LNCaP clone FGC (cell line): ENCODE measurements around the gene MRPL16.
"Not testable (repeated sequence)": the region's sequence is repeated elsewhere in the genome, so short reads cannot be mapped to it uniquely, and the experiment has no call there.

Experiments used
- DNase-seq: peaks from one replicate; pipeline ENCODE4 v3.0.0-alpha.2; 2011; ENCODE audit warnings: low read depth
- H3K4me3 ChIP-seq: 2 replicates; pipeline ENCODE4 v1.5.1; 2011; ENCODE audit warnings: mild to moderate bottlenecking, low read depth, low read length, control low read depth
- TF ChIP-seq, protein P1 (sequence below): IDR thresholded peaks from 2 replicates; pipeline ENCODE4 v1.5.1; 2012; ENCODE audit warnings: mild to moderate bottlenecking; ENCODE audit not compliant: control insufficient read depth, insufficient read depth; ENCODE audit errors: extremely low read depth

MRPL16 gene

DNA sequence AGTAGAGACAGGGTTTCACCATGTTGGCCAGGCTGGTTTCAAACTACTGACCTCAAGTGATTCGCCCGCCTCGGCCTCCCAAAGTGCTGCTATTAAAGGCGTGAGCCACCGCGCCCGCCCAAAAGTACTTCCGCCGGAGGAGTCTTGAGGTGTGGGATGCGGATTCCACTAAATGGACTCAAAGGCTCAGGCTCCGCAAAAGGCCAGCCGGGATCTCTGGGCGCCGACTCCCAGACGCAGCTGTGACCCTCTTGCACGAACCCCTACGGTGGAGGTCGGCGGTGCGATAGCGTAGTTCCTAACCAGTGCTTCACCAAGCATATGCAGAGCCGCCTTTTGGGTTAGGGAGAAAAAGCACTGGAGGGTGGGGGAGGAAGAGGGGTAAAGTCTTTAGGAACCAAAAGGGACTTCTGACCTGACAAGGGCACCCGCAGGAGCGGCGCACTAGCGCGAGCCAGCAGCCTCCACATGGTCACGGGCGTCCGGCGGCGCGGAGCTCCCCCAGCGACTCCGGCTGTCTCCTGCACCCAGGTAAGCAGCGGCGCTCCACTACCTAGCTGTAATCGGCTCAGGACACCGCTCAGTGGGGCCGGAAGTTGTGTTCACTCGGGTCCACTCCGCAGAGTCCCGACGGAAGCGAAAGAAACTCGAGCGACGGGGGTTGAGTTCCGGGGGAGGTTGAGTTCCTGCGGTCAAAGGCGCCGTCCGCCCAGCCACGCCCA, at the start of gene MRPL16:
MRPL16 (minus strand) TSS at position 590 of the 722 bp plus-strand sequence; CDS start at position 470, 120 bp downstream.
- TF ChIP-seq, protein P1, sequence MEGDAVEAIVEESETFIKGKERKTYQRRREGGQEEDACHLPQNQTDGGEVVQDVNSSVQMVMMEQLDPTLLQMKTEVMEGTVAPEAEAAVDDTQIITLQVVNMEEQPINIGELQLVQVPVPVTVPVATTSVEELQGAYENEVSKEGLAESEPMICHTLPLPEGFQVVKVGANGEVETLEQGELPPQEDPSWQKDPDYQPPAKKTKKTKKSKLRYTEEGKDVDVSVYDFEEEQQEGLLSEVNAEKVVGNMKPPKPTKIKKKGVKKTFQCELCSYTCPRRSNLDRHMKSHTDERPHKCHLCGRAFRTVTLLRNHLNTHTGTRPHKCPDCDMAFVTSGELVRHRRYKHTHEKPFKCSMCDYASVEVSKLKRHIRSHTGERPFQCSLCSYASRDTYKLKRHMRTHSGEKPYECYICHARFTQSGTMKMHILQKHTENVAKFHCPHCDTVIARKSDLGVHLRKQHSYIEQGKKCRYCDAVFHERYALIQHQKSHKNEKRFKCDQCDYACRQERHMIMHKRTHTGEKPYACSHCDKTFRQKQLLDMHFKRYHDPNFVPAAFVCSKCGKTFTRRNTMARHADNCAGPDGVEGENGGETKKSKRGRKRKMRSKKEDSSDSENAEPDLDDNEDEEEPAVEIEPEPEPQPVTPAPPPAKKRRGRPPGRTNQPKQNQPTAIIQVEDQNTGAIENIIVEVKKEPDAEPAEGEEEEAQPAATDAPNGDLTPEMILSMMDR, result peak; percentile 34
- peak within 1 kb of the TSS; percentile 89 for H3K4me3 ChIP-seq
- peak; percentile 87 for DNase-seq

DNA sequence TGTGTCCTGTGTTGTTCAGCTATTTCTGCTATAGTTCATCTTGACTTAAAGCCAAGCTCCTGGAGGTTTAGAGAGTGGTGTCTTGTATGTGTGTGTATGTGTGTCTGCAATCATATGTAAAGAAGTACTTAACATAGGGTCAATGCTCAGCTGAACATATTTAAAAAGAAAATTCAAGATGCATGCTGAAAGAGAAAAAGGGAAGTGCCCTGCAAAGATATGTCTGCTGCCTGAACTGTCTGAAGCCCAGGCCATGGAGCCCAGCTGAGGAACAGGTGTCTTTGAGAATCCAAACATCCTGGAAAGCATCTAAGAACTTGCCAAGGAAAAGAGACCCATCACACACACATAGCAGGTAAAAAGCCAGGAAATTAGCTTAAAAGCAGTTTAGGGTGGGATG, 49.1 kb upstream of the MRPL16 start:
- no peak overlapping the region for H3K4me3 ChIP-seq
- DNase-seq, result no peak
- TF ChIP-seq, protein P1, result no peak

DNA sequence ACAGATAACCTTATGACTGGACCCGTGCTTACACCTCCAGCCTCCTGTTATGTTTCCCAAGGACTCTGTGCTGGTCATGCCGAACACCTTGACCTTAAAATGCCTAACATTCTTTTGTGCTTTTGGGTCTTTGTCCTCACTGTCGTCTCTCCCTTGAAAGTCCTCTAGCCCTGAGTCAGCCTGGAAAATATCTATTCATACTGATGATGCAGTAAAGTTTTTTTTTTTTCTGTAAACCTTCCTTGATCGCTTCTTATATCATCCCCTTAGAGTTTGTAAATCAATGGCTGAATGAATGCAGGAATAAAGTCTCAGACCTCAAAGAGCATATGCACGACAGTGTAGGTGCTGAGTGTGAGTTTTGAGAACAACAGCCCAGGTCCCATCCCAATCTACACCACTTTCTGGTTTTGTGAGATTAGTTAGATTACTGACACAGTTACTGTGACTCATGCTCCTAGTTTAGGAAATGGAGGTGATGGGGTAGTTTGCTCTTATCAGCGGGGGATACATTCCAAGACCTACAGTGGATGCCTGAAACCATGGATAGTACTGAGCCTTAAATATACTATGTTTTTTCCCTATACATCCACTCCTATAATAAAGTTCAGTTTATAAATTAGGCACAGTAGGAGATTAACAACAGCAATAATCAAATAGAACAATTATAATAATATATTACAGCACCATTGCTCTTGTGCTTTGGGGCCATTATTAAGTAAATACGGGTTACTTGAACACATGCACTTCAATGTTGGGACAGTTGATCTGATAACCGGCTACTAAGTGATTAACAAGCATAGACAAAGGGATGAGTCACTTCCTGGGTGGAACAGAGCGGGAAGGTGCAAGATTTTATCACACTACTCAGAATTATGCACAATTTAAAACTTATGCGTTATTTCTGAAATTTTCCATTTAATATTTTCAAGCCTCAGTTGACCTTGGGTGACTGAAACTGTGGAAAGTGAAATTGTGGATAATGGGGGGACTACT, 47.2 kb upstream of the MRPL16 start:
- TF ChIP-seq, protein P1, result no peak
- peak; percentile 22 for DNase-seq
- H3K4me3 ChIP-seq, result no peak overlapping the region

GRCh38 chr11:59854871-59855270, 44.3 kb upstream of the MRPL16 start:
- TF ChIP-seq, protein P1, result no peak
- H3K4me3 ChIP-seq, result no peak overlapping the region
- DNase-seq, result no peak

GRCh38 chr11:59851416-59851815, 40.8 kb upstream of the MRPL16 start:
- DNase-seq, H3K4me3 ChIP-seq: not testable (repeated sequence)

- H3K4me3 ChIP-seq, DNase-seq: not testable (repeated sequence)
Measured at GRCh38 chr11:59849551-59849950, 39.0 kb upstream of the MRPL16 start.

DNA sequence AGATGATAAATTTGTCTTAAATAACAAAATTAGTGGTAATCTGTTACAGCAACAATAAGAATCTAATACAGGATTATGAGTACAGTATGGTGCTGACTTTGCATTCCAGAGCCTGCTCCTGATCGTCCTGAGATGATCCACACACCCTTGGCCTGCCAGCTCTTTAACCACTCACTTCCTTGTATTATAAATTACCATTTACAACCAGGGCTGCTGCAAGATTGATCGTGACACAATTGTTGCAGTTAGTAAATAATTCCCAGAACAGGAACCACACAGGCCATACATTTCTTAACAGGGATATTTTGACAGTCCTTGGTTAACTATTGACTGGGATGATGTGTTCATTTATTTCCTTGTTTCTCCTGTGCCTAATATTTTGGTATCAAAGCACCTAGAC, 38.6 kb upstream of the MRPL16 start:
- DNase-seq, result no peak
- H3K4me3 ChIP-seq, result no peak overlapping the region
- TF ChIP-seq, protein P1, result no peak

- not testable (repeated sequence) for H3K4me3 ChIP-seq, DNase-seq
Measured at GRCh38 chr11:59848439-59848838, 37.9 kb upstream of the MRPL16 start.
